Uterus (tissue), 4 donors: ENCODE measurements around the gene NRL. TPM values are rescaled to one million over a fixed set of nuclear protein-coding genes. Genes with fewer than 3 reads are reported as not detected.

Source experiments
- DNase-seq, 2 donors: peaks; one replicate each; pipeline ENCODE4 v3.0.0-alpha.2; 2019 to 2020
- H3K27ac ChIP-seq, 2 donors: fragments of 200-600 bp; sonication (generic); 1 replicate in 1 of 2; 2 replicates in 1 of 2; pipeline ENCODE4 v1.5.1; 2016 to 2018
- H3K27me3 ChIP-seq, 2 donors: fragments of 200-600 bp; sonication (generic); one replicate each; pipeline ENCODE4 v1.5.1; 2018 to 2019; ENCODE audit warnings: control low read depth in 1 of 2
- H3K36me3 ChIP-seq, 2 donors: fragments of 200-600 bp; sonication (generic); one replicate each; pipeline ENCODE4 v1.5.1; 2019; ENCODE audit warnings: control low read depth in 1 of 2
- H3K4me1 ChIP-seq, 2 donors: fragments of 200-600 bp; sonication (generic); one replicate each; pipeline ENCODE4 v1.5.1; 2018 to 2019; ENCODE audit warnings: control low read depth in 1 of 2
- H3K4me3 ChIP-seq, 2 donors: fragments of 200-600 bp; sonication (generic); 1 replicate in 1 of 2; 2 replicates in 1 of 2; pipeline ENCODE4 v1.5.1; 2018 to 2019; ENCODE audit warnings: mild to moderate bottlenecking in 1 of 2
- H3K9me3 ChIP-seq, 2 donors: fragments of 200-600 bp; sonication (generic); one replicate each; pipeline ENCODE4 v1.5.1; 2019; ENCODE audit warnings: control low read depth in 1 of 2
- POLR2A ChIP-seq, 2 donors: fragments of 450-650 bp; IDR thresholded peaks; one replicate each; pipeline ENCODE4 v1.6.1; 2016; ENCODE audit warnings: antibody characterized with exemption in 2 of 2, mild to moderate bottlenecking in 1 of 2, moderate library complexity in 1 of 2
- intact Hi-C: fragments of 100-400 bp; cut with DNase I; formaldehyde crosslinking; loops from one replicate; pipeline ENCODE4 v1.15.1; 2023; ENCODE audit warnings: low total_unique reads
- total RNA-seq, 4 donors: library from RNA; depleted of rRNA in 3 of 4; stranded (reverse); fragments of >200 nt in 3 of 4; gene quantifications; one replicate each; pipeline versions ENCODE4 v1.1.0 to v1.2.4, GENCODE V29; 2014 to 2023
- TF ChIP-seq, protein P1 (sequence below), 4 experiments: fragments of 200-600 bp in 2 of 4; fragments of 450-650 bp in 2 of 4; sonication (generic) in 2 of 4; IDR thresholded peaks; one replicate each; pipeline ENCODE4 v1.5.1; 2016 to 2019; ENCODE audit warnings: antibody characterized with exemption in 4 of 4, mild to moderate bottlenecking in 2 of 4, moderate library complexity in 1 of 4
- donor health status: DM: yes; HTN: yes; CAD: no.

Gene NRL
- total RNA-seq, 4 donors from 2014 or later: 1.2 to 1.8 (median 1.3) TPM; not detected in 1

DNA sequence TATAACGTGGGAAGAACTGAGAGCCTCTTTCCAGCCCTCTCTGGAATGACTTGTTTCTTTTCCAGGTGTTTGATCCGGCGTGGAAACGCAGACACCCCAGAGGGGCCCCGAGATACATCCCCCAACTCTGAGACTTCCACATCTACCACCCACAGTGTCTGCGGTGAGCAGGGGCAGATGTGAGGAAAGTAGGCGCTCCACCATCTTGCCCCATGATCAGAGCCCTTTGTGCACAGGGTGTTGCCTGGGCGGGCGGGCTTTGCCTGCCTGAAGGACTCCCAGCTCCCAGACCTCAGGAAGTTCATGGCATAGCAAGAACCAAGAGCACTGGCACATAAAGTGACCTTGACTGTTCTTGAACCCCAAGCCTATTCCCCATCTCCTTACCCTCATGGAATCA is 60.1 kb downstream of the NRL start:
- no peak for TF ChIP-seq POLR2A (IDR thresholded peaks at IDR 0.05)
- TF ChIP-seq, protein P1, sequence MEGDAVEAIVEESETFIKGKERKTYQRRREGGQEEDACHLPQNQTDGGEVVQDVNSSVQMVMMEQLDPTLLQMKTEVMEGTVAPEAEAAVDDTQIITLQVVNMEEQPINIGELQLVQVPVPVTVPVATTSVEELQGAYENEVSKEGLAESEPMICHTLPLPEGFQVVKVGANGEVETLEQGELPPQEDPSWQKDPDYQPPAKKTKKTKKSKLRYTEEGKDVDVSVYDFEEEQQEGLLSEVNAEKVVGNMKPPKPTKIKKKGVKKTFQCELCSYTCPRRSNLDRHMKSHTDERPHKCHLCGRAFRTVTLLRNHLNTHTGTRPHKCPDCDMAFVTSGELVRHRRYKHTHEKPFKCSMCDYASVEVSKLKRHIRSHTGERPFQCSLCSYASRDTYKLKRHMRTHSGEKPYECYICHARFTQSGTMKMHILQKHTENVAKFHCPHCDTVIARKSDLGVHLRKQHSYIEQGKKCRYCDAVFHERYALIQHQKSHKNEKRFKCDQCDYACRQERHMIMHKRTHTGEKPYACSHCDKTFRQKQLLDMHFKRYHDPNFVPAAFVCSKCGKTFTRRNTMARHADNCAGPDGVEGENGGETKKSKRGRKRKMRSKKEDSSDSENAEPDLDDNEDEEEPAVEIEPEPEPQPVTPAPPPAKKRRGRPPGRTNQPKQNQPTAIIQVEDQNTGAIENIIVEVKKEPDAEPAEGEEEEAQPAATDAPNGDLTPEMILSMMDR (IDR thresholded peaks at IDR 0.05): no peak
- Histone ChIP-seq H3K27me3 (no peaks in the 10 kb centered on the region), H3K4me3 (no peak overlapping the region), H3K4me1 (peaks cover 0 to 5% of the 10 kb centered on the region in 2 donors), H3K27ac (no peak overlapping the region), H3K36me3 (no peaks in the 10 kb centered on the region), H3K9me3 (no peaks in the 10 kb centered on the region)
- intact Hi-C loops: loop anchor here (5.0 kb wide), 1 partner anchor 38 kb away; the partner anchor contains the start of gene PCK2
- no peak for DNase-seq

DNA sequence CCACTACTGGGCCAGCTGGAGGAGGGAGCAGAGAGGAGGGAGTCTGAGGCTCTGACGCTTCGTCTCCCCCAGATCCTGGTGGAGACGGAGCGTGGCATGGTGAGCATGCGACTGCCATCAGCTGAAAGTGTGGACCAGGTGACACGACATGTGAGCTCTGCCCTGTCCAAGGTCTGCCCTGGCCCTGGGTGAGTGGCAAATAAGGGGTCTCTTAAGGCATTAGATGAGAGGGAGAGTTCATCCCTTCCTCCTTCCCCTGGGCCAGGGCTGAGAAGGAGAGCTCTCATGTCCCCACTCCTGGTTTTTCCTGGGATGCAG is 60.5 kb downstream of the NRL start:
- no peak overlapping the region for H3K4me3 ChIP-seq
- no peak overlapping the region for H3K27ac ChIP-seq
- no peak for TF ChIP-seq POLR2A (IDR thresholded peaks at IDR 0.05)
- TF ChIP-seq, protein P1 (IDR thresholded peaks at IDR 0.05): no peak
- H3K36me3 ChIP-seq: no peaks in the 10 kb centered on the region
- H3K9me3 ChIP-seq: no peaks in the 10 kb centered on the region
- H3K4me1 ChIP-seq: peaks cover 0 to 5% of the 10 kb centered on the region in 2 donors
- no peaks in the 10 kb centered on the region for H3K27me3 ChIP-seq
- no peak for DNase-seq
- intact Hi-C loops: no loop called here

DNA sequence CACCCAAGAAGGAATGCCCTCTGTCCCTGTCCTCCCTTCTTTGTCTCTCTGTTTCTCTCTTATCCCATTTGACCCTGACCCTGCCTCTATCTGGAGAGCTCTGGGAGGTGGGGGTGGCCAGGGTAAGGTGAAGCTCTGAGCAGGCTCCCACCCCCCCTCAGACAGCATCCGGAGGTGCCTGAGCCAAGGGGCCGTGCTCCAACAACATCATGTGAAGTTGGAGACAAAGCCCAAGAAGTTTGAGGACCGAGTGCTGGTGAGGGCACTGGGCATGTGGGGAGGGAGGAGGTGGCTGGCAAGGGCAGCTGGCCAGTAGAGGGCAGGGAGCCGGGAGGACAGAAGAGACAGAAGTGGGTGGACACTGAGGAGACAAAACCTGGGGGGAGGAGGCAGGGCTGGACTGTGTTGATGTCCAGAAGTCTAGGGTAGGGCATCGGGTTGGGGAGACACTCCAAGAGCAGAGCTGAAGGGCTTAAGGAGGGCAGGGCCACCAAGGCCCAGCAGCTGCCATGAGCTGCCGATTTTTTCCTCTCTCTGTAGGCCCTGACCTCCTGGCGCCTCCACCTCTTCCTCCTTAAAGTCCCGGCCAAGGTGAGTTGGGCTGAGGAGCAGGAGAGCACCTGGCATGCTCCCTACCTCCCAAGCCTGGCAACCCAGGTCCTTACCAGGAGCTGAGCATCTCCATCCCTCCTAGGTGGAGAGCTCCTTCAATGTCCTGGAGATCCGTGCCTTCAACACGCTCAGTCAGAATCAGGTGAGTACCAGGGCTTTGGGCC is 61.0 kb downstream of the NRL start:
- H3K27ac ChIP-seq: no peak overlapping the region
- TF ChIP-seq POLR2A (IDR thresholded peaks at IDR 0.05): no peak
- TF ChIP-seq, protein P1 (IDR thresholded peaks at IDR 0.05): no peak
- intact Hi-C loops: no loop called here
- H3K27me3 ChIP-seq: no peaks in the 10 kb centered on the region
- no peak for DNase-seq
- H3K9me3 ChIP-seq: no peaks in the 10 kb centered on the region
- H3K36me3 ChIP-seq: no peaks in the 10 kb centered on the region
- H3K4me3 ChIP-seq: no peak overlapping the region
- H3K4me1 ChIP-seq: peaks cover 0 to 5% of the 10 kb centered on the region in 2 donors

DNA sequence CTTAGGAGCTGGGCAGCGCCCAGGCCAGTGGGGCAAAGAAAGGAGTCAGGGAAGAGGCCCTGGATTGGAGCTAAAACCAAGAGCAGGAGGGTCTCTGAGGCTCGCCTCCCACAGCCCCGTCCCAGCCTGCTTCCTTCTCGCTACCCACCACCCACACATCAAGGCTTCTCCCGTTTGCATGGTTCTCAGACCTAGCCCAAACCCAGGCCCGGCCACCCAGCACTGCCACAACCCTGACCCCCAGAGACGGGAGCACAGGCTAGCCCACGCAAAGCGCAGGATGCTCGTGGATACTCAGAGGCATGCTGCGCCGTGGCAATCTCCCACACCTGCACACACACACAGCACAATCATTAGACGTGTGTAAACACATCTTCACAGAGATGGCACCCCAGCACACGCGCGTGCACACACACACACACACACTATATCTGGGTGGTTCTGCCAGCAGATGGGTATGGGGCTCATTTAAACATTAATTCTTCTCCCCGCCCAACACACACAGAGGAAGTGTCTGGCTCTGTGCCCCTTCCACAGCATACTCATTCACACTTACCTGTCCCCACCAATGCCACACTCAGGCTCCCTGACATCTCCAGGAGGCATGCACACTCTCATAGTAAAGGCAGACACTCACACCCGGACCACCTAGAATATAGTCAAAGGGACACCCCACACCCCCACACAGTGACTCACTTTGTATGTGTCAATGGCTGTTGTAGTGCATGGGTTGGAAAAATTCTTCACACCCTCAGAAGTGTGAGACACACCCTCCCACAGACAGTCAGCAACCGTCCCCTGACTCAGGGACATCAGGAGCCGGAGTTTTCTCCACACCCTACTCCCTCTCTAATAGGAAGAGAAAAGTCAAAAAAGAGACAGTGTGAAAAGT is 61.8 kb downstream of the NRL start:
- Histone ChIP-seq H3K27ac (no peak overlapping the region), H3K4me3 (peak overlapping the region; percentile 44 to 56), H3K4me1 (peaks cover 0 to 5% of the 10 kb centered on the region in 2 donors), H3K27me3 (no peaks in the 10 kb centered on the region), H3K36me3 (no peaks in the 10 kb centered on the region), H3K9me3 (no peaks in the 10 kb centered on the region)
- intact Hi-C loops: no loop called here
- no peak for DNase-seq
- TF ChIP-seq POLR2A (IDR thresholded peaks at IDR 0.05): no peak

DNA sequence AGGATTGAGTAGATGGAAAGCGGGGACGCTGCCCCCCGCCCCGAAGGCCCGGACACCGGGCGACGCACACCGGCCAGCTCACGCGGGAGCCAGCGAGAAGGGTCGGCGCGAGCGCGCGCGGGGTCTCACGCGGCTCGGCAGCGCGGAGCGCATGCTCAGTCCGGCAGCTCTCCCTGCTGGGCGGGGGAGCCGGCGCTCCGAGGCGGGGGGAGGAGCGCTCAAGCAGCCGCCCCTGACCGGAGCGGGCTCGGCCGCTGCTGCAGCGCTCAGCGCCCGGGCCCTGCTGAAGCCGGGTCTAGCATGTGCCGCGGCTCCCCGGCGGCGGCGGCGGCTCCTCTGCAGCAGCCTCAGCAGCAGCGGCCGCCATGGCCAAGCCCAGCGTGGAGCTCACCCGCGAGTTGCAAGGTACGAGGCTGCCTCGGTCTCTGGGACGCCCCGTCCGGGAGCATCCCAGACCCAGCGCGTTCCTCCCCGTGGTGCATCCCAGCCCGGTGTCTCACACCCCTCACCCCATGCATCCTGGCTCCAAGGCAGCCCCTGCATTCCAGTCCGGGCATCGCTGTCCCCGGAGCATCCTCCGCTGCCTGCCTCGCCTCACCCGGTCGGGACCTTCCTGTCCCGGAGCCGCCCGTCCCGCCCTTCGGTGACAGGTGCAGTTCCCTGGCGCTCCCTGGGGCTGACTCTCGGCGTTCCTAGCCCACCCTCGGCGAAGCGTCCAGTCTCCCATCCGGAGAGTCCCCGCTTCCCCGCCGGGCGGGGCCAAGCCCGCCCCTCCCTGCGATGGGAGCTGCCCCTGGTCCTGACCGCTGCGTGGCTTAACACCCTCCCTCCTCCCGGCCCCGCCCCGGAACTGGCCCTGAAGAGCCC is 62.7 kb downstream of the NRL start, which contains the start of gene CARMIL3:
CARMIL3 (plus strand) TSS at position 221 of the 867 bp plus-strand sequence; CDS start at position 366, 145 bp downstream.
- H3K36me3 ChIP-seq: no peaks in the 10 kb centered on the region
- peak in 1 of 2 donors; percentile 32 for TF ChIP-seq POLR2A (IDR thresholded peaks at IDR 0.05)
- TF ChIP-seq, protein P1 (IDR thresholded peaks at IDR 0.05): peak in 1 of 4 experiments; percentile 3
- peak in 1 of 2 donors; percentile 60 for DNase-seq
- peaks cover 0 to 5% of the 10 kb centered on the region in 2 donors for H3K4me1 ChIP-seq
- intact Hi-C loops: no loop called here
- H3K4me3 ChIP-seq: peak within 1 kb of the TSS; percentile 44 to 56
- peak within 1 kb of the TSS; percentile 65 to 74 for H3K27ac ChIP-seq
- H3K9me3 ChIP-seq: no peaks in the 10 kb centered on the region
- no peaks in the 10 kb centered on the region for H3K27me3 ChIP-seq
